GM04504 (cell line): ENCODE results near the gene SAMD4A.

Experiments used
- DNase-seq: peaks from one replicate; pipeline ENCODE4 v3.0.0-alpha.2; 2012; ENCODE audit warnings: low read depth

SAMD4A gene

DNA sequence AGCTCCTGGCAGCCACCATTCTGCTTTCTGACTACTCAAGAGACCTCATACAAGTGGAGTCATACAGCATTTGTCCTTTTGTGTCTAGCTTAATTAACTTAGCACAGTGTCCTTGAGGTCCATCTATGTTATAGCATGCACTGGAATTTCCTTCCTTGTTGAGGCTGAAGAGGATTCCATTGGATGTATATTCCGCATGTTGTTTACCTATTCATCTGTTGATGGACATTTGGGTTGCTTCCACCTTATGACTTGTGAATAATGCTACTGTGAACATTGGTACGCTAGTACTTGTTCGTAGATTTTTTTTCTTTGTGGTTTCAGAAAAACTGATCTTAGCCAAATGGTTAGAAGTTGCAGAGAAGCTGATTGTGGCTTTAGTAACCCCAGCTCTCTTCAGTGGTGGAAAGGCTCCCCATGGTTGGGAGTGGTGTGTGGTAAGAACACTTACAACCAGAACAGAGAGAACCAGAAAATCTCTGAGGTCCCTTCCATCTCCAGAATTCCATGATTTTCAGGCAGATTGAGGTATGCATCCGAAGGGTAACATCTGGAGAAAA, 118.4 kb downstream of the SAMD4A start:
- no peak for DNase-seq

DNA sequence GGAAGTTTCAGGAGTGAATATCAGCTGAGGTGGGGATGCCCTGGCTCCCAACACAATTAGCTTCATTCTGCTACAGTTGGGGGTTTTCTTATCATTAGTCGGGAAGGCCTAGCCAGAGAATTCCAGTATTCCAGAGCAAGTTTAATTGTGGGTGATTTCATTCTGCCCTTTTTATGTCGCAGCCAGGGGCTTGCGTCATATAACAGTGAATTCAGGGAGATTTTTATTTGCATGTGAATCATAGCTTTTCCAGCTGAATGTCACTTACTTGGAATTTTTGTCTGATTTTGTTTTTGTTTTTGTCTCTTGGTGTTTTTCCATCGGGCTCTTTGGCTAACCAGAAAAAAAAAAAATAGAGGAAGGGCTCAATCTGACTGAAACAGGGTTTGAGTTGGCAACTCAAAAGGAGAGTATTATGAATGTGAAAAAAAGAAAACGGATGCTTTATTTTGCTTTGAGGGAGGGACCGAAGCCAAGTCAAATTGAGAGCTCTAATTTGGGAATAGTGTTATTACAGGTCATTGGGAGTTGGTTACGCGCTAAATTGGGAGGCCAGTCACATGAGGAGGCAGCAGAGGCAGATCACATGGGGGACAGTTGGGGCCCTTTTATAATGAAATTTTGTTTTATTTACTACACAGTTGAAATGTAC, 119.4 kb downstream of the SAMD4A start:
- DNase-seq, result peak; percentile 88

DNA sequence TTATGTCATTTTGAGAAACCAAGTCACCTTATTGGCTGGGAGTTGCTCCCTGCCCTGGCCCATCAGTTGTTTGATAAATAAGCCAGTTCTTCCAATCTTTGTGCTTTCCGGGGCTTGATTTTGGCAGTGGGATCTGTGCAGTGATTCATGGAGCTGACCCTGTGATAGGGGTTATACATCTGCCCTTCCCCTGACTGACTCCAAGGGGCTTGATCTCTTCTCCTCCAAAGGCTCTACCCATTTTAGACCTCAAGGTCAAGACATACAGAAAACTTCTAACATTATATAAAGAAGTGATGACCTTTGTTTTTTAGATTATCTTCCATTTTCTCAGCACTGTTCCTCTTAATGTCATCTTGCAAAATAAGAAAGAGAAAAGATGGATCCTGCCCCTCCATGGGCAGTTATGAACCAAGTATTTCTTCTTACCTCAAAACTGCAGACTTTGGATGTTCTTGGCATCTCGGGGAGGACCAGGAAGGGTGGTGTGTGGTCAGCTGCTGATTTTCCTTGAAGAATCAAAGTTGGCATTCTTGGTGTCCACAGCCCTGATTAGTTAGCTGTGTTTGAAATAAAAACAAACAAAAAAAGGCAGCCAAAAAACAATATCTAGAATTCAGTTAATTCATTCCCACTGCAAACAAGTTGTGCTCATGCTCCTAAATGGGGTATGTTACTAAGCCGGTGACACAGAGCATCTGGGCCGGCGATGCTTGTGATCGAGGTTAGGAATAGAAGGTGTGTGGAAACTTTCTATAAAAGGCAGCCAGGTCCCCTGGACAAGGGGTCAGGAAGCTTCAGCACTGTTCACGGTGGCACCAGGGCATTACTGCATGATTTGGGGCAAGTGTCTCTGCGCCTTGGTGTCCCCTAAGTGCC, 120.2 kb downstream of the SAMD4A start:
- no peak for DNase-seq

DNA sequence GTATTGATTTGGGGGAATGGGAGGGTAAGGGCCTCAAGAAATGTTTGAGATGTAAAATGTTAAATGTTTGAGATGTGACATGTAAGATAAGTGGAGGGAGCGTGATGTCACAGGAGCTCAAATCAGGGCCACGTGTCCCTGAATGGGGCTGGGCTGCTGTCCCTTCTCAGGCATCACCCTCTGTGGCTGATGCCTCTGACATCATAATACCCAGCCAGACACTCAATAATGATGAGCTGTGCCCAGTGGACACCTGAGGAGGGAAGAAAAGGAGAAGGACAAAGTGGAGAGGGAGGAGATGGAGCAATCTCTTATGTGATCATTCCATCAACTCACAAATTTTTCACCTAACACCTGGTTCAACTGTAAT, 120.8 kb downstream of the SAMD4A start:
- DNase-seq, result no peak

DNA sequence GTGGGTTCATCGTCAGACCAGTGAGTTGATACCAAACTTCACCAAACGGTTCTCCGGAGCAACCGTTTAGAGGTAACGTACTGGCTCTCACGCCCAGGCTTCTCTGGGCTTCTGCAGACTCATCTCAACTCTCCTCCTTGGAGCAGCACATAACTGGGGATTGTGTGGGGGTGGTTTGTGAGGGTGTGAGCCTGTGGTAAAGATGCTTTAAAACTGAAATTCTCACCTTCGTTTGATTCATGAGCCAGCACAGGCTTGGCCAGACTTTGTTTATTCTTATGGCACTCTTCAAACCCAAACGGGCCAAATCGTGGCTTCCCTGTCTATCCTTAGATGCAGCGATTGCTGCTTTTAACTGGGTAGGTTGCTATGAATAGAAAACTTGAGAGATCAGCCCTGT, 121.3 kb downstream of the SAMD4A start:
- no peak for DNase-seq

DNA sequence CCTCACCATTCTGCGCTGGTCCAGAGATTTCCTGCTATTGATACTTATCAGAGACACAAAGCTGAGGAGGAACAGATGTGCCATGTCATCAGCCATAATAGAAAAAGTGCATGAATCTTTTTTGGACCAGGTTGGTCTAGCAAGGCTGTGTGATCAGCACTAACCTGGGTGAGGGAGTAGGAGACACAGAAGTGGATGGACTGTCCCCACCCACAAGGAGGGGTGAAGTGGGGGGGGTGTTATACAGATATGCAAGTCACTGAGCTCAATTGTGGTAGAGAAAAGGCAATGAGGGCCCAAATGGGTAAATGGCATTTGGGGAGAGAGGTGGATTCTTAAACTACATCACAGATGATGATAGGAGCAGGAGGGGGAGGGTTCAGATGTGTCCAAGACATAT, 123.0 kb downstream of the SAMD4A start:
- DNase-seq, result no peak

DNA sequence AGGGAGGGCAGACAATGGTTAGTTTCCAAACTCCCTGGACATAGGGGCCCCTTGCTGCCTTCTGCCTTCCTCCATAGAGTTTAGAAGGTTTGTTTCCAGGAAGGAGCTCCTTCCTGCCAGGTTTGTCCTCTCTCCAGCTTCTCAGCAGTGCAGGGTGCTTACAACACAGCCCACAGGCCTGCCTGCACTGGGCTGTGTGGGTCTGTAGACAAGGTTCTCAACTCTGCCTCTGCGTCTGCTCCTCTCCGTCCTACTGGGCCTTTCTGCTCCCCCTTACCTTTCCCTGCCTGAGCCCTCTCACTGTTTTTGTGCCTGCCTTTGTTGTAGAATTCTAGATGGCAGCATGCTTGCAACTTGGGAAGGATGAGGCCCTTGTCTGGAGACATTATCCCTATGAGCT, 124.0 kb downstream of the SAMD4A start:
- DNase-seq, result no peak

DNA sequence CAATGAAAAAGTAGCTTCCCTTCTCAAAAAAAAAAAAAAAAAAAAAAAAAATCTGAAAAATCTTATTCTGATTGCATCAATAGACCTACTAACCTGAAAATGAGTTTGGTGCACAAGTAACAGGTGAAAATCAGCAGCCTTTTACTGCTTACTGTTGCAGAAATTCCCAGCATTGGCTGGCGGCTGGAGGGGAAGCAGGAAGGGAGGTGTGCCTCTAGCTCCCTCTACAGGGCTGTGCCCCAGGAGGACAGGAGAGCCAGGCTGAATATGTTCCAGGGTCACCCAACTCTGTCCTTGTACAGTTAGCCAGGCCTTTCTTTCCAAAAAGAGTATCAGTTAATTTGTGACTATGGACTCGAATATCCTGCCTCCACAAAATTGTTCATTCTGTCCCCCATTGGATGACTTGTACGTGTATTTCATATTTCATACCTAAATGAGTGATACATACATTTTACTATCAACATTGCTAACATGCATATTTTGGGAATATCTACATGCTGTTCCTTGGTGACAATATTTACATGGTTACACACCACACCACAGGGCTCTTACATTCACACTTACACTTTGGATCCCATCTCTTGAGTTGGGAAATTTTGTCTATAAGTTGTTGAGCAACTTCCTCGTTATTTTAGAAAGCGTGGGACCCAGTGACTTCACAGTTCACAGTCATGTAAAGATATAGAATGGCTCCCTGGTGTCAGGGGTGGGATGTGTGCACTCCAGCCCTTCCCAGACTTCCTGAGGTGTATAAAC, 124.8 kb downstream of the SAMD4A start:
- DNase-seq, result peak; percentile 53

DNA sequence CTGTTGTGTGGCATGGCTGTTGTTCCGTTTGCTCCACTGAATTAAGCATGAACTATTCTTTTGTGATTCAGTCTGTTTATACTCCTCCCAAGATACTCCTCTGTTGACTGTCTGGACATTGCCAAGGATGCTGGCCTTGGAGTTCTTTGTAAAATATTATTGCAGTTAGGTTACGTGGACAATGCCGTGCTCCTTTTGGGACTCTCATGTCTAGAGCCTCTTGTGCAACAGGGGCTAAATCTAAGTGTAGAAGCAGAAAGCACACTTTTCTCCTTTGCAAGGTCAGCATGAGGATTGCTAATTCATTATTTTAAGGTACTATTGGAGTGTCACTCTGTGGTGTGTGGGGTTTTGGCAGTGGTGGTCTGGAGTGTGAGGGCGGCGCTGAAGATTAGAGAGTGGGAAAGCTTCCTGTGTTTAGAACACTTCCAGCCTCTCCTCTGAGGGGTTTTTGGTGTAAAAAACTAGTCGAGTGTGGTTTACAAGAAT, 125.4 kb downstream of the SAMD4A start:
- DNase-seq, result no peak

DNA sequence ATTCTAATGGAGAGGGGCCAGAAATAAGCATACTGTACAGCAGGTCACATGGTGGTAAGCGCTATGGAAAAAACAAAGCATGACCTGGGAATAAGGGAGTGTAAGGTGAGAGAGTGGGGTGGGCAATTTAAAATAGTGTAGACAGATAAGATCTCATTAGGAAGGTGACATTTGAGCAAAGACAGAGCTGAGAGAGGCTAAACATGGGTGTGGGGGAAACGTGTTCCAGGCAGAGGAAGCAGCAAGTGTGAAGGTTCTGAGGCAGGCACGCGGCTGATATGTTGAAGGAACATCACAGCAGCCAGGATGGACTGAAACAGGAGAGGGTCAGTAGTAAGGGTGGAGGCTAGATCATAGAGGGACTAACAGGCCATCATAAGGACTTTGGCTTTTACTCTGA, 126.8 kb downstream of the SAMD4A start:
- no peak for DNase-seq

DNA sequence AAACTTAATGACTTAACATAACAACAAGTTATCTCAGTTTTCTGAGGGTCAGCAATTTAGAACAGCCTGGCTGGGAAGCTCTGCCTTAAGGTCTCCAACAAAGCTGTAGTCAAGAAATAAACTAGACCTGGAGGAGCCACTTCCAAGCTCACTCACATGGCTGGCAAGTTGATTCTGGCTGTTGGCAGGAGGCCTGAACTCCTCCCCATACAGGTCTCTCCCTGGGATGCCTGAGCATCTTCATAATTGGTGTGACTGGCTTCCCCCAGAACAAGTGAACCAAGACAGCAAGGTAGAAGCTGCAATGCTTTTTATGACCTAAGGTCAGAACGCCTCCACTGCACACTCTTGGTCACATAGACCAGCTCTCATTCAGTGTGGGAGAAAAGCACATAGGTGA, 128.3 kb downstream of the SAMD4A start:
- no peak for DNase-seq

DNA sequence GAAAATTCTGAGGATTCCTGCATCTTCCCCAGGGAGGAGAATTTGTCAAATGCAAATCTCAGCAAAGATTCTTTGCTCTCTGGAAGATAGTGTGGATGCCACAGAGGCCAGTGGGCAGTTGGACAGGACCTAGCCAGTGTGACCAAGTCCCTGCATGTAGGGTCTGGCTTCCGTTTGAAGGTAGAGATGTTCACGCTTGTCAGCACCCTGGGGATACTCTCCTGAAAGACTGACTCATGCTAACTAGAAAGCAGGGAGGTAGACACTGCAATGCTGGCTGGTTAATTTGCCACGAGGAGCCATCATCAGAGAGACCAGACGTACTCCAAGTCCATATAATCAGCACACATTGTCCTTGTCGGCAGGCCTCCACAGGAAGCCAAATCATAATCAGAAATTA, 130.1 kb downstream of the SAMD4A start:
- DNase-seq, result no peak

DNA sequence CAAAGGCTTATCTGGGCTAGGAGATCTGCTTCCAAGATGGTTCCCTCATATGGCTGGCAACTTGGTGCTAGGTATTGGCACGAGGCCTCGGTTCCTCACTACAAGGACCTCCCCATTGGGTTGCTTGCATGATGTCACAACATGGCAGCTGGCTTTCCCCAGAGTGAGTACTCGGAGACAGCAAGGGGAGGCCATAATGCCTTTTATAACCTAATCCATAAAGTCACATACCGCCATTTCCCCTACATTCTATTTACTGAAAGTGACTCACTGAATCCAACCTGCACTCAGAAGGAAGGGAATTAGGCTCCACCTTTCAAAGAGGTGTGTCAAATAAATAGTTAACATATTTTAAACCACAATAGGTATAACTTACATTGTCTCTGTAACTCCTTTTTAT, 130.9 kb downstream of the SAMD4A start:
- DNase-seq, result no peak

DNA sequence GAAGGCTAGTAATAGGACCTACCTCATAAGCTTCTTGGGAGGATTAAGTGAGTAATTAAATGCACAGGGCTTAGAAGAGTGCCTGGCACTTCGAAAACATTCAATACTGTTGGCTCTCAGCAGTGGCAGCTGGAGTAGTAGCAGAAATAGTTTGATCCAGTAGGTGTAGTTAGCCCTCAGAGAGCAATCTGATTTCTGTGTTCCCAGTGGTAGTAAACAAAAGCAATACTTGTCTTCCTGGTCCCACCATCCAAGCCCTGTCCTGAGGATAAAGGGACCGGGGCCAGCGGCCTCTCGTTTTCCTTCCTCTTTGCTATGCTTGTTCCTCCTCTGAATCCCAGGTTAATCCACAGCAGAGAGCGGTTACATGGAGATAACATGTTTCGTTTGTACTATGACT, 131.6 kb downstream of the SAMD4A start:
- DNase-seq, result no peak

DNA sequence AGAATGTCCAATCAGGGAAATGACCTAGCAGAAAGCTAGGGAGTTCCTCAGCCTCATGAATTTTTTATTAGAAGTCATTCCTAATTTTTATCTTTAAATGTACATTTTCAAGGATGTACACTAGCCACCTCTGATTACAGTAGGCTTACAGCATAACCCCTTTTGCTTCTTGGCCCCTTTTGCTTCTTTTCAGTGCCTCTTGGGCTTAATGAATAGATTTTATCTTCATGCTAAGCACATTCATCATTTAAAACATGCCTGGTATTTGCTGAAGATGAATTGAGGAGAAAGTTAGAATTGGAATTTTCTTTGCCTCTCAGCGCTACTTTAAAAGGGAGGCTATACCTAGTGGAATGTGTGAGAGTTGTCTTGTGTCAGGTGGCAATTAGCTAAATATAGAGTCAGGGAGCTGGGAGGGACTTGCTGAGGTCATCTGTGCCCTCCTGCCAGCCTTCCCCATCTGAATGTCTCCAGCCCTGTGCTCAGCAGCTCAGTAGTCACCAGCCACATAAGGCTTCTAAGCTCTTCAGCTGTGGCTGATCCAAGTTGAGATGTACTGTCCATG, 132.1 kb downstream of the SAMD4A start:
- no peak for DNase-seq

DNA sequence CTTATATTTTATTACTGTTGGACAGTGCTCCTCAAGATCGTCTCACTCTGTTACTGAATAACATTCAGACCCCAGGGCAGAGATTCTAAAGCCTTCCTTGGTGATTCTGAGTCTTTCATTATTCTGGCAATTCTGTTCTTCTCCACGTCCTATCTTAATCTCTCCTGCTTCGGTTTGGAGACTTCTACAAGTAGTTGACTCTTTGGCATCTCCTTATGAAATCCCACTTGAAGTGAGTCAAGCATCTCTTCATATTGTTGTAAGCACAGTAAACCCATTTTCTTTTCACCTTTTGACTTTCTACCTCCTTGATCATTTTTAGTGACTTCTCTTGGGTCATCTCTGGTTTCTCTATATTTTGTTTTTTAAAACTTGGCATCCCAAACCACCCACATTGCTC, 132.8 kb downstream of the SAMD4A start:
- DNase-seq, result no peak

DNA sequence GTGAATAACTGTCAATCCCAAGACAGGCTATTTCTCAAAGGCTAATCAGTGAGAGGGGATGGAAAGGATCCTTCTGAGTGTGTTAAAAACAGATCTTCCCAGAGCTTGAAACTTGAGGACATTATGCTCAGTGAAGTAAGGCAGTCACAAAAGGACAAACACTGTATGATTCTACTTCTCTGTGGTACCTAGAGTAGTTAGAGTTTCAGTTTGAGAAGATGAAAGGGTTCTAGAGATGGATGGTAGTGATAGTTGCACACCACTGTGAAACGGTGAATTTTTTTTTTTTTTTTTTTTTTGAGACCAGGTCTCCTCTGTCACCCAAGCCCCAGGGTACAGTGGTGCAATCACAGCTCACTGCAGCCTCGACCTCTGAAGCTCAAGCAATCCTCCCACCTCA, 133.8 kb downstream of the SAMD4A start:
- DNase-seq, result no peak

DNA sequence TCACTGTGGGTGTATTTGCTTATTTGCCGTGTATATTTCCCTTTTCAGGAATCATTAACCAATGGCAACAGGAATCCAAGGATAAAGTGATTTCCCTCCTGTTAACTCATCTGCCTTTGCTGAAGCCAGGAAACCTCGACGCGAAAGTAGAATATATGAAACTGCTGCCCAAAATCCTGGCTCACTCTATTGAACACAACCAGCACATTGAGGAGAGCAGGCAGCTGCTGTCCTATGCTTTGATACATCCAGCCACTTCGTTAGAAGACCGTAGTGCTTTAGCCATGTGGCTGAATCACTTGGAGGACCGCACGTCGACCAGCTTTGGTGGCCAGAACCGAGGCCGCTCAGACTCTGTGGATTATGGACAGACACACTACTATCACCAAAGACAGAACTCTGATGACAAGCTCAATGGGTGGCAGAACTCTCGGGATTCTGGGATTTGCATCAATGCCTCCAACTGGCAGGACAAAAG, 135.1 kb downstream of the SAMD4A start:
- no peak for DNase-seq

DNA sequence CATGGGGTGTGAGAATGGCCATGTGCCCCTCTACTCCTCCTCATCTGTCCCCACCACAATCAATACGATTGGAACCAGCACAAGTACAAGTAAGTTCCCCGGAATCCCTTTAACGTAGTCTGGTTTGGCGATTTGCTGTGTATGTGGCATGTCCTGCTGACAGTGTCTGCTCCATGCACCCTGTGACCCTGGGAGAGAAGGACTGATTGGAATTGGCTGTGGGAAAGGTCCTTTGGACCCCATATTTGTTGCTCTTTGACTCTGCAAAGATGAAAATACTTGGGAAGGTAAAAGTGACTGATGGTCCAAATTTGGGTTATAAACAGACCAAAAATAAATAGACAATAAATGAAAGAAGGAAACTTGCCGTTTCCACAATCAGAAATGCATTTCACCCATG, 135.6 kb downstream of the SAMD4A start:
- no peak for DNase-seq

DNA sequence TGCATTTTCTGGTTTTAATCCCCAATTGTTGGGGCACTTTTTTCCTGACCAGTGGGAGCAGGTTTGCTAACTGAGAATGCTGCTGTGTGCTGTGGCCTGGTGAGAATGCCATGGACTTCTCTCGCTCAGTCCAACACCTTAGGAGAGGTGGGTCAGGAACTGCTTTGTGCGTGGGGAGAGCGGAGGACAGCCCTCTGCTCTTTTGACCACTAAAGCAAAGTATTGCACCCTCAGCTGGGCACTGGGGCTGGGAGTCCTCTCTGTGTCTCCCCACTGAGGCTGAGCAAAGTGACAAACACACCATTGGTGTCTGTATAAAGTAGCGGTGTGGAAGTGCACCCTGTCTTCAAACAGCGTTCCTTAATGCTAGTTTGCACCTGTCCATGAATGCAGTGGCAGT, 136.2 kb downstream of the SAMD4A start:
- no peak for DNase-seq

DNA sequence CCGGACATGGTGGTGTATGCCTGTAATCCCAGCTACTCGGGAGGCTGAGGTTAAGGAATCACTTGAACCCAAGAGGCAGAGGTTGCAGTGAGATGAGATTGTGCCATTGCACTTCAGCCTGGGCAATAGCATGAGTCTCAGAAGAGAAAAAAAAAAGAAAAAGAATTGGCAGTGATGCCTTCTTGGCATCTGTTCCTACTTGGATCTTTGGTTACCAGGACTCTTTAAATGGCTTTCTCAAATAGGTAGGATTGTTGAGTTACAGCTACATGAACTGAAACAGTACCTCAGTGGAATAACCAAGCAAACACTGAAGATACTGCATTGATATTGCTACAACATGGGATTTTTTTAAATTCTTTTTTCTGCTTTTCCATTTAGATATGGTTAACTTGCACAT, 136.8 kb downstream of the SAMD4A start:
- no peak for DNase-seq

DNA sequence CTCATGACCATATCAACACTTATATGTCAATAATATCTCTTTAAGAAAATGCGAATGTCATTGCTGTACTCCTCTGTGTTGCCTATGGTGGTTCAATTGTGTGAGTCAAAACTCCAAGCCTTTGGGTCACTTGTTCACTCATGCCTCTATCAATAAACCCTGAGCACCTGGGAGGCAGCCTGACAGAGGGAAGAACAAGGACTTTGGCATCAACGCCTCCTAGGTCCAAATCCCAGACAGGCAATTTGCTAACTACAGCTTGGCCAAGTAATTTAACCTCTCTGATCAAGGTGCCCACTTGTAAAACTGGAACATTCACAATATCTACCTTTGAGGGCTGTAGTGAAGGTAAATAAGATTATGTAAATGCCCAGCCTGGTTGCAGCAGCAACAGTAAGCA, 137.8 kb downstream of the SAMD4A start:
- DNase-seq, result no peak
